Left ventricle myocardium inferior (tissue), 1 donor: ENCODE results near the gene SYNJ1. TPM values are rescaled to one million over a fixed set of nuclear protein-coding genes. Genes with fewer than 3 reads are reported as not detected.
"Not testable (repeated sequence)": the region's sequence is repeated elsewhere in the genome, so short reads cannot be mapped to it uniquely, and the experiment has no call there.

ENCODE experiments used
- DNase-seq: peaks from one replicate; pipeline ENCODE4 v3.0.0-alpha.2; 2020
- H3K27ac ChIP-seq: fragments of 200-600 bp; replicated peaks from 2 replicates; pipeline ENCODE4 v1.8.0; 2021
- H3K27me3 ChIP-seq: fragments of 200-600 bp; 2 replicates; pipeline ENCODE4 v1.8.0; 2021; ENCODE audit warnings: low read depth
- H3K36me3 ChIP-seq: fragments of 200-600 bp; 2 replicates; pipeline ENCODE4 v1.8.0; 2021
- H3K4me1 ChIP-seq: fragments of 200-600 bp; 2 replicates; pipeline ENCODE4 v1.8.0; 2021
- H3K4me3 ChIP-seq: fragments of 200-600 bp; 2 replicates; pipeline ENCODE4 v1.8.0; 2021; ENCODE audit warnings: mild to moderate bottlenecking, moderate library complexity
- H3K9me3 ChIP-seq: fragments of 200-600 bp; replicated peaks from 2 replicates; pipeline ENCODE4 v1.8.0; 2021
- CTCF ChIP-seq: fragments of 200-600 bp; IDR thresholded peaks from 2 replicates; pipeline ENCODE4 v1.8.0; 2021; ENCODE audit warnings: antibody characterized with exemption, mild to moderate bottlenecking, borderline replicate concordance
- intact Hi-C: fragments of 100-400 bp; cut with micrococcal nuclease; formaldehyde crosslinking; loops from one replicate; pipeline ENCODE4 v1.11.0; 2022
- total RNA-seq: library from RNA; stranded (reverse); fragmentation: NEBNext Ultra II Directional; extraction: Animal tissue kit (Norgen Biotek cat#: 25700); gene quantifications from one replicate; pipeline ENCODE4 v1.2.1, GENCODE V29; 2021
- donor health status: DM: no; HTN: yes; CAD: no; lungs with severe emphysema.

Gene SYNJ1
- total RNA-seq, 1 donor from 2014 or later = 12.3 TPM

GRCh38 chr21:32648165-32648564 is 79.6 kb downstream of the SYNJ1 start:
- Histone ChIP-seq H3K27ac (no peak overlapping the region), H3K27me3 (no peaks in the 10 kb centered on the region), H3K4me1 (no peaks in the 10 kb centered on the region), H3K9me3 (no peaks in the 10 kb centered on the region), H3K36me3 (peaks cover 73% of the 10 kb centered on the region), H3K4me3 (no peak overlapping the region)
- no peak for DNase-seq
- TF ChIP-seq CTCF = no peak
- intact Hi-C loops = no loop called here

- H3K36me3 ChIP-seq = peaks cover 87% of the 10 kb centered on the region
- TF ChIP-seq CTCF = no peak
Measured at GRCh38 chr21:32645261-32646182, 82.3 kb downstream of the SYNJ1 start.

GRCh38 chr21:32641710-32642698 is 85.8 kb downstream of the SYNJ1 start:
- H3K27ac ChIP-seq = no peak overlapping the region
- no peaks in the 10 kb centered on the region for H3K4me1 ChIP-seq
- no peaks in the 10 kb centered on the region for H3K9me3 ChIP-seq
- intact Hi-C loops = no loop called here
- peaks cover 99% of the 10 kb centered on the region for H3K36me3 ChIP-seq
- no peak for DNase-seq
- no peak for TF ChIP-seq CTCF
- H3K27me3 ChIP-seq = no peaks in the 10 kb centered on the region
- no peak overlapping the region for H3K4me3 ChIP-seq

More at GRCh38 chr21:32645261-32646182, 82.3 kb downstream of the SYNJ1 start:
- no peak overlapping the region for H3K27ac ChIP-seq
- H3K9me3 ChIP-seq = no peaks in the 10 kb centered on the region
- H3K27me3 ChIP-seq = no peaks in the 10 kb centered on the region
- H3K4me1 ChIP-seq = no peaks in the 10 kb centered on the region
- intact Hi-C loops = no loop called here
- DNase-seq = no peak
- no peak overlapping the region for H3K4me3 ChIP-seq

GRCh38 chr21:32626621-32627196 is 101.1 kb downstream of the SYNJ1 start:
- TF ChIP-seq CTCF = no peak
- H3K27me3 ChIP-seq = peaks cover 19% of the 10 kb centered on the region
- intact Hi-C loops = no loop called here
- no peak overlapping the region for H3K27ac ChIP-seq
- H3K4me1 ChIP-seq = no peaks in the 10 kb centered on the region
- peaks cover 7% of the 10 kb centered on the region for H3K9me3 ChIP-seq
- no peak for DNase-seq
- no peak overlapping the region for H3K4me3 ChIP-seq
- peaks cover 25% of the 10 kb centered on the region for H3K36me3 ChIP-seq

- H3K9me3 ChIP-seq, intact Hi-C loops, H3K4me3 ChIP-seq, H3K36me3 ChIP-seq, H3K27ac ChIP-seq, DNase-seq, H3K4me1 ChIP-seq: not testable (repeated sequence)
- peaks cover 30% of the 10 kb centered on the region for H3K27me3 ChIP-seq
Measured at GRCh38 chr21:32618218-32618617, 109.6 kb downstream of the SYNJ1 start.
